GM12874 (cell line): ENCODE measurements around the gene PLCL1.

Experiments used
- CTCF ChIP-seq: IDR thresholded peaks from 2 replicates; pipeline ENCODE4 v1.5.1; 2011; ENCODE audit warnings: low read depth, mild to moderate bottlenecking, control low read depth, low read length, moderate library complexity; ENCODE audit not compliant: insufficient read depth

Gene PLCL1

GRCh38 chr2:198136142-198136541 lies 331.7 kb downstream of the PLCL1 start:
- no peak for TF ChIP-seq CTCF

GRCh38 chr2:198137733-198138132 lies 333.3 kb downstream of the PLCL1 start:
- TF ChIP-seq CTCF, result no peak

GRCh38 chr2:198141726-198142125 lies 337.3 kb downstream of the PLCL1 start:
- TF ChIP-seq CTCF, result no peak

GRCh38 chr2:198143156-198143555 lies 338.8 kb downstream of the PLCL1 start:
- TF ChIP-seq CTCF, result no peak

GRCh38 chr2:198143793-198144192 lies 339.4 kb downstream of the PLCL1 start:
- TF ChIP-seq CTCF, result no peak

- no peak for TF ChIP-seq CTCF
These were observed 340.3 kb downstream of the PLCL1 start for GRCh38 chr2:198144660-198145059.

- TF ChIP-seq CTCF, result no peak
These were observed 342.1 kb downstream of the PLCL1 start for GRCh38 chr2:198146346-198146940.

- TF ChIP-seq CTCF, result no peak
These were observed 352.9 kb downstream of the PLCL1 start for GRCh38 chr2:198157314-198157713.
